Ovary (tissue), 9 donors: ENCODE measurements around the gene MC4R. TPM values are rescaled to one million over a fixed set of nuclear protein-coding genes. Genes with fewer than 3 reads are reported as not detected.

Experiments used
- DNase-seq, 5 donors: peaks; one replicate each; pipeline ENCODE4 v3.0.0-alpha.2; 2019 to 2020
- H3K27ac ChIP-seq, 2 donors: fragments of 200-600 bp; one replicate each; pipeline versions ENCODE4 v1.5.1 to v1.8.0; 2019 to 2022
- H3K27me3 ChIP-seq: fragments of 200-600 bp; one replicate; pipeline ENCODE4 v1.8.0; 2022
- H3K36me3 ChIP-seq: fragments of 200-600 bp; sonication (generic); one replicate; pipeline ENCODE4 v1.5.1; 2019
- H3K4me1 ChIP-seq: one replicate; pipeline ENCODE4 v1.8.1; 2013; ENCODE audit warnings: mild to moderate bottlenecking, moderate library complexity; ENCODE audit not compliant: insufficient read depth
- H3K4me3 ChIP-seq: fragments of 200-600 bp; sonication (generic); one replicate; pipeline ENCODE4 v1.5.1; 2017
- H3K9me3 ChIP-seq, 2 donors: fragments of 200-600 bp in 1 of 2; sonication (generic) in 1 of 2; one replicate each; pipeline versions ENCODE4 v1.5.1 to v1.8.1; 2013 to 2019; ENCODE audit warnings: mild to moderate bottlenecking in 1 of 2, moderate library complexity in 1 of 2
- CTCF ChIP-seq, 3 donors: fragments of 450-650 bp in 2 of 3; fragments of 200-600 bp in 1 of 3; IDR thresholded peaks; one replicate each; pipeline versions ENCODE4 v1.5.1 to v1.8.0; 2016 to 2022; ENCODE audit warnings: antibody characterized with exemption in 3 of 3, mild to moderate bottlenecking in 1 of 3
- EP300 ChIP-seq: sonication (generic); formaldehyde crosslinking; IDR thresholded peaks from one replicate; pipeline ENCODE4 v1.6.1; 2017; ENCODE audit warnings: antibody characterized with exemption
- POLR2A ChIP-seq: fragments of 450-650 bp; IDR thresholded peaks from one replicate; pipeline ENCODE4 v1.6.1; 2017; ENCODE audit warnings: antibody characterized with exemption, mild to moderate bottlenecking, moderate library complexity
- WGBS, 3 donors: extraction: QIAGEN DNeasy Blood & Tissue Kit in 1 of 3; methylation state at CpG; one replicate each; pipeline versions ENCODE4 v1.1.5 to v1.1.7; 2013 to 2017; 5-methylcytosine and 5-hydroxymethylcytosine counted together
- intact Hi-C, 4 donors: fragments of 100-400 bp; cut with DNase I; formaldehyde crosslinking; loops; one replicate each; pipeline versions ENCODE4 v1.11.0 to v1.15.1; 2022 to 2023
- polyA plus RNA-seq, 2 donors: library from polyadenylated mRNA; stranded (reverse); fragments of 200-250 nt in 1 of 2; fragments of 350-450 nt in 1 of 2; fragmentation: Illumina TruSeq in 1 of 2; extraction: RNeasy Lipid Tissue Mini Kit (QIAGEN cat#74804) in 1 of 2; gene quantifications; one replicate each; pipeline ENCODE4 v1.2.3, GENCODE V29; 2013 to 2014
- total RNA-seq, 7 donors: library from RNA; depleted of rRNA in 2 of 7; stranded (reverse); fragments of >200 nt in 2 of 7; fragmentation: NEBNext Ultra II Directional in 3 of 7; extraction: Animal tissue kit (Norgen Biotek cat#: 25700) in 3 of 7; gene quantifications; one replicate each; pipeline versions ENCODE4 v1.1.0 to v1.2.4, GENCODE V29; 2016 to 2023
- donor health status: DM: no; HTN: no; CAD: no; lungs with moderate emphysema.
- donor health status: DM: no; HTN: no; CAD: no.
- donor health status: Bipolar disorder and iron deficiency.
- donor health status: DM: yes; HTN: yes; CAD: no.
- donor health status: DM: no; HTN: no; CAD: no.
- donor health status: DM: yes; HTN: yes; CAD: no.

Gene MC4R
- total and polyA plus RNA-seq, 9 donors, result 0.36 to 0.80 (median 0.45) TPM; not detected in 6

- 33 to 60% (median 37%) methylated on average over 2 of the region's 2 CpGs for WGBS, 3 donors
- TF ChIP-seq CTCF (IDR thresholded peaks at IDR 0.05) (no peak), POLR2A (no peak), EP300 (no peak)
Observed at GRCh38 chr18:60377778-60378469, 5.3 kb upstream of the MC4R start.

GRCh38 chr18:60372132-60372531 is 443 bp downstream of the MC4R start:
- DNase-seq, result no peak
- Histone ChIP-seq H3K27ac (no peak overlapping the region), H3K4me3 (no peak overlapping the region), H3K4me1 (no peaks in the 10 kb centered on the region), H3K9me3 (no peaks in the 10 kb centered on the region), H3K27me3 (no peaks in the 10 kb centered on the region), H3K36me3 (no peaks in the 10 kb centered on the region)
- TF ChIP-seq POLR2A (no peak), CTCF (IDR thresholded peaks at IDR 0.05) (no peak), EP300 (no peak)
- WGBS, 3 donors, result 16 to 32% (median 30%) methylated on average over 4 of the region's 4 CpGs
- intact Hi-C loops, result no loop called here

More at GRCh38 chr18:60377778-60378469, 5.3 kb upstream of the MC4R start:
- no peaks in the 10 kb centered on the region for H3K27me3 ChIP-seq
- no peaks in the 10 kb centered on the region for H3K9me3 ChIP-seq
- H3K36me3 ChIP-seq, result no peaks in the 10 kb centered on the region
- no peak overlapping the region for H3K4me3 ChIP-seq
- no peak overlapping the region for H3K27ac ChIP-seq
- no peaks in the 10 kb centered on the region for H3K4me1 ChIP-seq
- intact Hi-C loops, result no loop called here
- no peak for DNase-seq

GRCh38 chr18:60358516-60358915 is 14.1 kb downstream of the MC4R start:
- WGBS, 3 donors, result 67 to 80% (median 71%) methylated on average over 1 of the region's 1 CpG
- no peak for DNase-seq
- no peaks in the 10 kb centered on the region for H3K9me3 ChIP-seq
- no peaks in the 10 kb centered on the region for H3K27me3 ChIP-seq
- no peak overlapping the region for H3K27ac ChIP-seq
- no peaks in the 10 kb centered on the region for H3K4me1 ChIP-seq
- TF ChIP-seq EP300, result no peak
- no peak for TF ChIP-seq CTCF (IDR thresholded peaks at IDR 0.05)
- TF ChIP-seq POLR2A, result no peak
- intact Hi-C loops, result no loop called here
- H3K4me3 ChIP-seq, result no peak overlapping the region
- no peaks in the 10 kb centered on the region for H3K36me3 ChIP-seq

- no peak overlapping the region for H3K27ac ChIP-seq
- no peaks in the 10 kb centered on the region for H3K36me3 ChIP-seq
- H3K4me1 ChIP-seq, result no peaks in the 10 kb centered on the region
- no peaks in the 10 kb centered on the region for H3K9me3 ChIP-seq
- intact Hi-C loops, result no loop called here
- TF ChIP-seq EP300 (no peak), POLR2A (no peak), CTCF (IDR thresholded peaks at IDR 0.05) (no peak)
- no peak overlapping the region for H3K4me3 ChIP-seq
- WGBS, 3 donors, result 72 to 83% (median 79%) methylated on average over 3 of the region's 3 CpGs
- no peak for DNase-seq
- H3K27me3 ChIP-seq, result no peaks in the 10 kb centered on the region
Observed at GRCh38 chr18:60350941-60351340, 21.6 kb downstream of the MC4R start.
